Activated naive CD8-positive, alpha-beta T cell treated with anti-CD3 and anti-CD28 coated beads for 36 hours (primary cell): ENCODE measurements around the gene APELA. TPM values are rescaled to one million over a fixed set of nuclear protein-coding genes. Genes with fewer than 3 reads are reported as not detected.

Source experiments
- DNase-seq: peaks from one replicate; pipeline ENCODE4 v3.0.0; 2021
- H3K27ac Mint-ChIP-seq: one replicate; pipeline ENCODE4 v1.8.0; 2022; ENCODE audit warnings: mild to moderate bottlenecking, moderate library complexity, mixed read lengths
- H3K27me3 Mint-ChIP-seq: one replicate; pipeline ENCODE4 v1.8.0; 2022; ENCODE audit warnings: mild to moderate bottlenecking, mixed read lengths
- H3K36me3 Mint-ChIP-seq: one replicate; pipeline ENCODE4 v1.8.0; 2021; ENCODE audit warnings: mild to moderate bottlenecking, mixed read lengths
- H3K4me1 Mint-ChIP-seq: one replicate; pipeline ENCODE4 v1.8.0; 2021; ENCODE audit warnings: mixed read lengths
- H3K4me3 Mint-ChIP-seq: one replicate; pipeline ENCODE4 v1.8.0; 2022; ENCODE audit warnings: mild to moderate bottlenecking, moderate library complexity, mixed read lengths
- H3K9me3 Mint-ChIP-seq: one replicate; pipeline ENCODE4 v1.8.0; 2022; ENCODE audit warnings: mixed read lengths
- total RNA-seq, 2 experiments: library from RNA; stranded (reverse); gene quantifications; one replicate each; pipeline ENCODE4 v1.2.3, GENCODE V29; 2021

Gene APELA
- not detected for total RNA-seq

GRCh38 chr4:164876700-164877324 lies at the start of gene APELA:
APELA (plus strand) TSS chr4:164877178; CDS start chr4:164877332, 154 bp downstream.
- H3K4me1 Mint-ChIP-seq, result peaks cover 4% of the 10 kb centered on the region
- peaks cover 20% of the 10 kb centered on the region for H3K27me3 Mint-ChIP-seq
- no peak within 1 kb of the TSS for H3K27ac Mint-ChIP-seq
- H3K9me3 Mint-ChIP-seq, result no peaks in the 10 kb centered on the region
- no peak within 1 kb of the TSS for H3K4me3 Mint-ChIP-seq
- DNase-seq, result no peak
- H3K36me3 Mint-ChIP-seq, result no peaks in the 10 kb centered on the region

DNA sequence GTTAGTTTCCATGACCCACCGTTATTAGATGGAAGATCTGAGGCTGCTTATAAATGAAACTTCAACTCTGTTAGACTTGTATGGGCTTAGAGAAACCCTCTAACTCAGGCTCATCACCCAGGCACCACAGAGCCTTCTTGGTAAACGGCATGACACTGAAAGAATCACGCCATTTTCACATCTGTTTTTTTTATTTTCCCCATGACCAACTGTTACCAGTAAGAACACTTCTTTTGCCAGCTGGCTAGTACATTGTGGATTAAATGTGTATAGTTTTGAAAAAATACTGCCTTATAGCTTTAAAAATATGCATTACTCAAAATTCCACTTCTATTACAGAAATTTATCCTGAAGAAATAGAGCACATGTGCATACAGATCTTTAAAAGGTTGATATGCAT lies 48.0 kb upstream of the APELA start:
- Mint-ChIP-seq H3K9me3 (no peaks in the 10 kb centered on the region), H3K27me3 (peaks cover 5% of the 10 kb centered on the region), H3K4me3 (no peak overlapping the region), H3K27ac (no peak overlapping the region), H3K4me1 (no peaks in the 10 kb centered on the region), H3K36me3 (no peaks in the 10 kb centered on the region)
- no peak for DNase-seq

DNA sequence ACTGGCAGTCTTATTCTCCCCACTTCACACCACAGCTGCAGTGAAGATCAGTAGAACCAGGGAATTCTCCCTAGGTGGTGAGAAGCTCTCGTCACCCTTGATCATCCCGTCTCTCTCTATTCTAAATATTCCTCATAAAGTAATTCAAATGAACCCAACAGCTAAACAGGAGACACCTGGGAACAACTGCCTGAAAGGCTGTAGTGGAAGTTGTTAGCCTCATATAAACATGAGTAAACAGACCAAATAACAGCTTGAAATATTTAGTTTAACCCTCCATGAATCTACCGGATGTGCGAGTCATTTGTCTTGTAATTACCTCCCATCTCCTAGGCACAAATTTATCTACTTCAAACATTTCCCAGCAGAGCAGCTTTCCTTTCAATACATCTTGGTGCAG lies 30.4 kb upstream of the APELA start:
- H3K9me3 Mint-ChIP-seq, result no peaks in the 10 kb centered on the region
- no peak overlapping the region for H3K27ac Mint-ChIP-seq
- H3K4me3 Mint-ChIP-seq, result no peak overlapping the region
- H3K36me3 Mint-ChIP-seq, result no peaks in the 10 kb centered on the region
- no peaks in the 10 kb centered on the region for H3K27me3 Mint-ChIP-seq
- H3K4me1 Mint-ChIP-seq, result no peaks in the 10 kb centered on the region
- DNase-seq, result no peak

DNA sequence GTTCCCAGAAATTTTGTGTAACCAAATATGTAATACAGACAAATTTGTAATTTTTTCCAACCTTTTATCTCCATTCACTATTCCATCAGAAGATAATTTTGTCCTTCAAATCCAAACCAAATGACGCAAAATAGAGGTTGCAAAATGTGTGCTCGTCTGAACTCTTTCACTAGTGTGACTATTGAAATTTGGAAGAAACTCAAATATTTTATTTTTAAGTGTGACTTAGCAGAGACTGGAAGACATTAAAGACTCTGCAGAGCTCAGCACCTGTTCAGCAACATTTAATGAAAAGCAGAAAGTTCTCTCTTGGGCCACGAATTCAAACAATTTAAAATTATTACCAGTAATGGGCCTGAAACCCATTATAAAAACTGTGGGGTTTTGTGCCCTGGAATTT lies 30.0 kb upstream of the APELA start:
- no peaks in the 10 kb centered on the region for H3K36me3 Mint-ChIP-seq
- H3K4me1 Mint-ChIP-seq, result no peaks in the 10 kb centered on the region
- no peak overlapping the region for H3K27ac Mint-ChIP-seq
- DNase-seq, result no peak
- no peaks in the 10 kb centered on the region for H3K27me3 Mint-ChIP-seq
- no peaks in the 10 kb centered on the region for H3K9me3 Mint-ChIP-seq
- H3K4me3 Mint-ChIP-seq, result no peak overlapping the region

DNA sequence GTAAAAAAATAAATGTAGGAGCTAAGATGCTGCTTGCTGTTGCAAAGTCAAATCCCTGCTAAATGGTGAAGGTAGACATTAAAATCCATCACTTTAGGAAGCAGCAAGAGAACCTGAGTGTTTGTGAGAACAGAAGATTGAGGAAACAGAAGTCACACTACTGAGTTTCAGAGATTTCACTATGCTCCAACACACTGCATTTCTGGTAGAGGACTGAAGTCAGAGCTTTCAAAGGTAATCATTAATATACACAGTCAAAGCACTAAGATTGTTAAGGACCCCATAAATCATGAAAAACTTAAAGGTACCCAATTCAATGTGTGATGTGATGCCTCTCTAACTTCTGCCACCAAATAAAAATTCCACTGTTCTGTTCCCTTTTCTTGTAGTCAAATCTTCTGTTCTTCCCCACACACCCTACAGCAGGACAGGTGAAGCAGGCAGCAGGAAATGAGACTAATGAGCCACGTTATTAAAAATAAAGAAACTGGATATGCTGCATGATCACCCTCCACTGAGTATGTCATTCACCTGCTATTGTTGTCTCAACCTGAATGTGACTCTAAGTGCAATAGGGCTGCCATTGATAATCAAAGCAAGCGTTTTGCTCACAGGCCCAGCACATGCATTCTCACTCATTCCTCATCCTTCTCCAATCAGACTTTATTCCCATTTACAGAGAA lies 28.9 kb upstream of the APELA start:
- Mint-ChIP-seq H3K36me3 (no peaks in the 10 kb centered on the region), H3K9me3 (peaks cover 4% of the 10 kb centered on the region), H3K27me3 (no peaks in the 10 kb centered on the region), H3K4me1 (no peaks in the 10 kb centered on the region), H3K4me3 (no peak overlapping the region), H3K27ac (no peak overlapping the region)
- no peak for DNase-seq

GRCh38 chr4:164856396-164856795 lies 20.6 kb upstream of the APELA start:
- H3K27me3 Mint-ChIP-seq, result peaks cover 13% of the 10 kb centered on the region
- no peak overlapping the region for H3K27ac Mint-ChIP-seq
- no peak for DNase-seq
- H3K9me3 Mint-ChIP-seq, result peaks cover 4% of the 10 kb centered on the region
- H3K4me3 Mint-ChIP-seq, result no peak overlapping the region
- no peaks in the 10 kb centered on the region for H3K4me1 Mint-ChIP-seq
- no peaks in the 10 kb centered on the region for H3K36me3 Mint-ChIP-seq

DNA sequence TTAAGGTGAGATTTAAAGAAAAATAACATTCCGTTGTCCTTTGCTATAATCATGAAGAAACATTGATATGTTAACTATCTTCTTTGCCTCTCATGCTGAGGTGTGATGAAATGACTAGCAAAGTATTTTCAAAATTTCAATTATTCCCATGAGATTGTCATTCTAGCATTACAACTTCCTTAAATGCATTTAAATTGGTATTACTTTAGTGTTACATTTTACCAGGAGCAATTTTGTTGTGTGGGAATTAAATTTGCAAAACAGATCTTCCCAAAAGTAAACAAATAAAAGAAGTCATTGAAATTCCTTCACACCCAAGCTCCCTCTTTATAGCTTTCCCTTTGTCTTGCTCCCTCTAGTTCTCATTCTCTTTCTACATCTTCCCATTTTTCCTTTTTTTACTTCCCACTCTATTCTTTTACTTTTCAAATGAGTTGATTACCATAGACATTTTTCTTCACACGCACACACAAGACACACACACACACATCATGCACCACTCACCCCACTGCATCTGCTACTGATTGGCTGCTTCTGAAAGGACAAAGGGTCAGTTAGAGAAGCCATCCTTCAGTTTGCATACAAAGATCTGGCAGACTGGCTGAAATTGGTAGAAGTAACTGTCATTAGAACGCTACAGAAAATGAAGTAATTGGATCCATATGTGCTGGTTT lies 10.0 kb upstream of the APELA start:
- Mint-ChIP-seq H3K4me3 (no peak overlapping the region), H3K4me1 (no peaks in the 10 kb centered on the region), H3K27me3 (no peaks in the 10 kb centered on the region), H3K27ac (no peak overlapping the region), H3K36me3 (no peaks in the 10 kb centered on the region), H3K9me3 (peaks cover 2% of the 10 kb centered on the region)
- DNase-seq, result no peak

- Mint-ChIP-seq H3K9me3 (no peaks in the 10 kb centered on the region), H3K36me3 (no peaks in the 10 kb centered on the region), H3K27ac (no peak overlapping the region), H3K27me3 (peaks cover 6% of the 10 kb centered on the region), H3K4me3 (no peak overlapping the region), H3K4me1 (no peaks in the 10 kb centered on the region)
- DNase-seq, result no peak
These were observed 5.3 kb upstream of the APELA start for GRCh38 chr4:164871673-164872072.

DNA sequence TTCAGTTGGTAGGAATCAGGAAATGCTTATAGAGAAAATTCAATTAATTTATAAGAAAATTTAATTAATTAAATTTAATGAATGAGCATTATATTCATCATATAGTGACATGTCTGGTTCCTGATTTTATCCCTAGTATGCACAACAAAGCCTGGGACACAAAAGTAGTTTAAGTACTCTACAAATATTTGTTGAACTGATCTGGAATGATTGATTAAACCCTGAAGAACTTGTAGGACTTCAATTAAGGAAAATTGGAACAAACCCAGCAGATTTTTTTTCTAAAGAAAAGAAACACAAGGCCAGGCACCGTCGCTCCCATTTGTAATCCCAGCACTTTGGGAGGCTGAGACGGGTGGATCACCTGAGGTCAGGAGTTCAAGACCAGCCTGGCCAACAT lies 4.5 kb upstream of the APELA start:
- no peak for DNase-seq
- Mint-ChIP-seq H3K27me3 (peaks cover 14% of the 10 kb centered on the region), H3K4me1 (peaks cover 4% of the 10 kb centered on the region), H3K27ac (no peak overlapping the region), H3K9me3 (no peaks in the 10 kb centered on the region), H3K36me3 (no peaks in the 10 kb centered on the region), H3K4me3 (no peak overlapping the region)

- H3K4me1 Mint-ChIP-seq, result peaks cover 4% of the 10 kb centered on the region
- no peaks in the 10 kb centered on the region for H3K9me3 Mint-ChIP-seq
- no peak for DNase-seq
- H3K36me3 Mint-ChIP-seq, result no peaks in the 10 kb centered on the region
- H3K4me3 Mint-ChIP-seq, result no peak overlapping the region
- no peak overlapping the region for H3K27ac Mint-ChIP-seq
- H3K27me3 Mint-ChIP-seq, result peaks cover 20% of the 10 kb centered on the region
These were observed 2.2 kb upstream of the APELA start for GRCh38 chr4:164874789-164875188.

- no peak for DNase-seq
- peaks cover 4% of the 10 kb centered on the region for H3K4me1 Mint-ChIP-seq
- H3K27ac Mint-ChIP-seq, result no peak overlapping the region
- H3K9me3 Mint-ChIP-seq, result peaks cover 3% of the 10 kb centered on the region
- no peaks in the 10 kb centered on the region for H3K36me3 Mint-ChIP-seq
- H3K4me3 Mint-ChIP-seq, result no peak overlapping the region
- peaks cover 33% of the 10 kb centered on the region for H3K27me3 Mint-ChIP-seq
These were observed 3.7 kb downstream of the APELA start for GRCh38 chr4:164880489-164881262.

- no peak overlapping the region for H3K27ac Mint-ChIP-seq
- no peak for DNase-seq
- H3K4me3 Mint-ChIP-seq, result no peak overlapping the region
- peaks cover 46% of the 10 kb centered on the region for H3K27me3 Mint-ChIP-seq
- H3K4me1 Mint-ChIP-seq, result no peaks in the 10 kb centered on the region
- H3K9me3 Mint-ChIP-seq, result peaks cover under 1% of the 10 kb centered on the region
- H3K36me3 Mint-ChIP-seq, result no peaks in the 10 kb centered on the region
These were observed 11.2 kb downstream of the APELA start for GRCh38 chr4:164888096-164888715.

- DNase-seq, result no peak
- no peak overlapping the region for H3K27ac Mint-ChIP-seq
- no peaks in the 10 kb centered on the region for H3K4me1 Mint-ChIP-seq
- no peak overlapping the region for H3K4me3 Mint-ChIP-seq
- no peaks in the 10 kb centered on the region for H3K9me3 Mint-ChIP-seq
- H3K36me3 Mint-ChIP-seq, result no peaks in the 10 kb centered on the region
- H3K27me3 Mint-ChIP-seq, result peaks cover 40% of the 10 kb centered on the region
These were observed 13.7 kb downstream of the APELA start for GRCh38 chr4:164890691-164891090.

DNA sequence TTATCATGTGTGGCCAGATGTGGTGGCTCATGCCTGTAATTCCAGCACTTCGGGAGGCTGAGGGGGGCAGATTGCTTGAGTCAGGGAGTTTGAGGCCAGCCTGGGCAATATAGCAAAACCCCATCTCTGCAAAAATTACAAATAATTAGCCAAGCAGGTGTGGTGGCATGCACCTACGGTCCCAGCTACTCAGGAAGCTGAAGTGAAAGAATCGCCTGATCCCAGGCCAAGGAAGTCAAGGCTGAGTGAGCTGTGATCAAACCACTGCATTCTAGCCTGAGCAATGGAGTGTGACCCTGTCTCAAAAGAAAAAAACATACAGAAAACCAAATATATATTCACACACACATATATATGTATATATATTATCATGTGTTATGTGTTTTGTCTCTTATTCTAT lies 15.0 kb downstream of the APELA start:
- H3K9me3 Mint-ChIP-seq, result no peaks in the 10 kb centered on the region
- no peaks in the 10 kb centered on the region for H3K4me1 Mint-ChIP-seq
- H3K4me3 Mint-ChIP-seq, result no peak overlapping the region
- no peak overlapping the region for H3K27ac Mint-ChIP-seq
- H3K36me3 Mint-ChIP-seq, result no peaks in the 10 kb centered on the region
- H3K27me3 Mint-ChIP-seq, result peaks cover 37% of the 10 kb centered on the region
- no peak for DNase-seq

- H3K27me3 Mint-ChIP-seq, result peaks cover 26% of the 10 kb centered on the region
- no peaks in the 10 kb centered on the region for H3K4me1 Mint-ChIP-seq
- no peak for DNase-seq
- no peak overlapping the region for H3K4me3 Mint-ChIP-seq
- no peaks in the 10 kb centered on the region for H3K9me3 Mint-ChIP-seq
- H3K27ac Mint-ChIP-seq, result no peak overlapping the region
- H3K36me3 Mint-ChIP-seq, result no peaks in the 10 kb centered on the region
These were observed 17.7 kb downstream of the APELA start for GRCh38 chr4:164894702-164895101.
